Measurements from ENCODE around the gene COMT.
"Not testable (repeated sequence)": the region's sequence is repeated elsewhere in the genome, so short reads cannot be mapped to it uniquely, and the experiment has no call there.

COMT gene

DNA sequence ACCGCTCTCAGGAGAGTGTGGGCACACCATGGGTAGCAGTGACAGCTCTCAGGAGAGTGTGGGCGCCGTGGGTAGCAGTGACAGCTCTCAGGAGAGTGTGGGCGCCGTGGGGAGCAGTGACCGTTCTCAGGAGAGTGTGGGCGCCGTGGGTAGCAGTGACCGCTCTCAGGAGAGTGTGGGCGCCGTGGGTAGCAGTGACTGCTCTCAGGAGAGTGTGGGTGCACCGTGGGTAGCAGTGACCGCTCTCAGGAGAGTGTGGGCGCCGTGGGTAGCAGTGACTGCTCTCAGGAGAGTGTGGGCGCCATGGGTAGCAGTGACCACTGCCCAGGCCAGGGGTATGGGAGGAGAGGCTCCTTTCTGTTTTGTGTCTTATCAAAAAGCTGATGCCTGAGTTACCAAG, 33.7 kb upstream of the COMT start:
- H3K36me3 ChIP-seq (ENCODE audit: control insufficient read depth in 1 of 2, insufficient read depth in 2 of 2, low read length in 2 of 2), result peaks cover 0 to 15% of the 10 kb centered on the region in 2 donors
- not testable (repeated sequence) for H3K9ac ChIP-seq (ENCODE audit: low read depth in 1 of 2, low read length in 2 of 2); H3K27ac ChIP-seq (ENCODE audit: low read depth, low read length); H3K9me3 ChIP-seq (ENCODE audit: control insufficient read depth in 1 of 2, low read length in 2 of 2); H3K27me3 ChIP-seq (ENCODE audit: control insufficient read depth in 1 of 2, insufficient read depth in 2 of 2, low read length in 2 of 2); H3K4me3 ChIP-seq (ENCODE audit: low read depth in 1 of 2, low read length in 2 of 2); H3K4me1 ChIP-seq (ENCODE audit: control insufficient read depth in 1 of 2, insufficient read depth in 2 of 2, low read length in 2 of 2)

- peaks cover 3 to 28% of the 10 kb centered on the region in 2 donors for H3K36me3 ChIP-seq (ENCODE audit: control insufficient read depth in 1 of 2, insufficient read depth in 2 of 2, low read length in 2 of 2)
- H3K27ac ChIP-seq (ENCODE audit: low read depth, low read length), result no peak overlapping the region
- no peak overlapping the region for H3K4me3 ChIP-seq (ENCODE audit: low read depth in 1 of 2, low read length in 2 of 2)
- no peaks in the 10 kb centered on the region for H3K4me1 ChIP-seq (ENCODE audit: control insufficient read depth in 1 of 2, insufficient read depth in 2 of 2, low read length in 2 of 2)
- no peaks in the 10 kb centered on the region for H3K27me3 ChIP-seq (ENCODE audit: control insufficient read depth in 1 of 2, insufficient read depth in 2 of 2, low read length in 2 of 2)
- peak overlapping the region in 1 of 2 donors; percentile 8 for H3K9ac ChIP-seq (ENCODE audit: low read depth in 1 of 2, low read length in 2 of 2)
- no peaks in the 10 kb centered on the region for H3K9me3 ChIP-seq (ENCODE audit: control insufficient read depth in 1 of 2, low read length in 2 of 2)
Observed at GRCh38 chr22:19909350-19910179, 32.0 kb upstream of the COMT start.

DNA sequence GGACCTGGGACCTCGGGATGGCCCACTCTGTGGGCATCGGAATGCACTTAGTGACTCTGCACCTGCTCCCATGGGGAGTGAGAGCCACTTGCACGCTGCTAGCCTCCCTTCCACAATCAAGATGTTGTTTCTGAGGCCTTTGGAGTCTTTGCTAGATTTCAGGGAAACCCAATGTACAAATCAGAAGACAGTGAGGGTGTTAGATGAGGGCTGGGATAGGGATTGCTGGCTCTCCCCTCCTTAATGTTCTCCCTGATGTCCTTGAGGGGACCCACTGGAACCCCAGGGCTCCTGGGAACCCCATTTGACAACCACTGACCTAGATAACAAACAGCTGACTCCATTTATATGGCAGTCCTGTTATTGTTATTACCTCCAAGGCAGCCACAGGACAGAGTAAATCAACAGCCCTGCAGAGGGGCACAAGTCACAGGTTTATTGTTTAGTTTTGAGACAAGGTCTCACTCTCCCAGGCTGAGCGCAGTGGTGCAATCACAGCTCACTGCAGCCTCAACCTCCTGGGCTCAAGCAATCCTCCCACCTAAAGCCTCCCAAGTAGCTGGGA, 31.3 kb upstream of the COMT start:
- H3K27ac ChIP-seq (ENCODE audit: low read depth, low read length), result no peak overlapping the region
- no peaks in the 10 kb centered on the region for H3K27me3 ChIP-seq (ENCODE audit: control insufficient read depth in 1 of 2, insufficient read depth in 2 of 2, low read length in 2 of 2)
- no peak overlapping the region for H3K4me3 ChIP-seq (ENCODE audit: low read depth in 1 of 2, low read length in 2 of 2)
- H3K9ac ChIP-seq (ENCODE audit: low read depth in 1 of 2, low read length in 2 of 2), result no peak overlapping the region
- H3K4me1 ChIP-seq (ENCODE audit: control insufficient read depth in 1 of 2, insufficient read depth in 2 of 2, low read length in 2 of 2), result no peaks in the 10 kb centered on the region
- no peaks in the 10 kb centered on the region for H3K9me3 ChIP-seq (ENCODE audit: control insufficient read depth in 1 of 2, low read length in 2 of 2)
- H3K36me3 ChIP-seq (ENCODE audit: control insufficient read depth in 1 of 2, insufficient read depth in 2 of 2, low read length in 2 of 2), result peaks cover 10 to 35% of the 10 kb centered on the region in 2 donors

DNA sequence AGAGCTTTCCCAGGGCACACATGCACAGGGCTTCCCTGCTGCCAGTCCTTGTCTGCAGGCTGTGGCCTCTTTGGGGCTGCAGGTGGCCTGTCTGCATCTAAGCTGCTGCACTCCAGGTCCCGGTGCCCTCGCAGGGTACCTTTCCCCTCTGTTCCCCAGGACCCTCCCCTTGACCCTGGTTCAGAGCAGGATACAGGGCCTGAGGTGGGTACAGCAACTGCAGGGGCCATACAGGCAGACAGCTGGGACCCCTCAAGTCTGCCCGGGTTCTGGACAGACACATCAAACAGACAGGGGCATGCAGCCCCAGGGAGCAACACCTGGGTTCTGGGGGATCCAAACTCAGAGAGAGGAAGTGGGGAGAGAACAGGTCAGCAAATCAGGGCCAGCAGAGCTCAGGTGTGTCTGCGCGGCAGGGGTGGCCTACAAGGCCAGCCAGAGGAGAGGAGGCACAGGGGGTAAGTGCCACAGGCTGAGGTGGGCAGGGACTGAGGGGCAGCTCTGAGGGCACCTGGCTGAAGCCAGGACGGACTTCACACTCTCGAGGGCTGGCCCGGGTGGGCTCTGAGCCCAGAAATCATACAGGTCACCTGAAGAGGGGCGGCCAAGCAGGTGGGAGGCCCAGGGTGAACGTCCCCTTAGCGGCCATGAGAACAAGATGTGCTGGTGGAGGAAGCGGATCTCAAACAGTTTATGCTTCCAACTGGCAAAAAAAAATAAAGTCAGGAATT, 29.9 kb upstream of the COMT start:
- Histone ChIP-seq H3K27me3 (ENCODE audit: control insufficient read depth in 1 of 2, insufficient read depth in 2 of 2, low read length in 2 of 2) (no peaks in the 10 kb centered on the region), H3K27ac (ENCODE audit: low read depth, low read length) (no peak overlapping the region), H3K9ac (ENCODE audit: low read depth in 1 of 2, low read length in 2 of 2) (no peak overlapping the region), H3K4me1 (ENCODE audit: control insufficient read depth in 1 of 2, insufficient read depth in 2 of 2, low read length in 2 of 2) (peaks cover 0 to 4% of the 10 kb centered on the region in 2 donors), H3K4me3 (ENCODE audit: low read depth in 1 of 2, low read length in 2 of 2) (no peak overlapping the region), H3K36me3 (ENCODE audit: control insufficient read depth in 1 of 2, insufficient read depth in 2 of 2, low read length in 2 of 2) (peaks cover 16 to 45% of the 10 kb centered on the region in 2 donors), H3K9me3 (ENCODE audit: control insufficient read depth in 1 of 2, low read length in 2 of 2) (no peaks in the 10 kb centered on the region)

DNA sequence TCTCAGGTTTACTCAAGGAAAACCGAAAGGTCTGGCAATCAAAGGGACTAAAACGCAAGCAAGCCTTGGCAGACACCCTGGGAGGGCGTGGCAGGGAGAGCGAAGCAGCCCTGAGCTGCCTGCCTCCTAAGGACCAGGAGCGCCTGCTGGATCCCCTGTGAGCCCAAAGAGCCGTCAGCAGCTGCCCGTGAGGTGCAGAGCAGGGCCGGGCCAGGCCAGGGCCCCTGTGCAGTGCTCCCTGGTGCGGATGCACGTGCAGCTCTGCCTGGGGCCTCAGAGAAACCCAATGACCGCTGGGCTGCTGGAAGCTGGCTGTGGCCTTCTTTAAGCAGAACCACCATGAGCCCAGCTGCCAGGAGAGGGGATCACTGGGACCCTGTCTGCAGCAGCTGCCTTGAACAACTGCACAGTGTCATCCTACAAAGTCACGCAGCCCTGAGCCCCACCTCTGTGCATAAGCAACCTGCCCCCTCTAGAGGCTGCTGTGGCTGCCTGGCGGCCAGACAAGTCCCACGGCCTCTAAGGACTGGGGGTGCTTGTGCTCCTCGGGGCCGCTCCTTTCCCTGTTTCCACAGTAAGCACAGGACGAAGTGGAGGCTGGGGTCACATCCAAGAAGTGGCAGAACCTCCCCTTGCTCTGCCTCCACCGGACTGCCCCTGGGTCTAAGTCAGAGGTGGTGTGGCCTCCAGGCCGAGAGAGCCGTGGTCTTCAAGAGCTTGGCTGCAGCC, 29.1 kb upstream of the COMT start:
- no peaks in the 10 kb centered on the region for H3K27me3 ChIP-seq (ENCODE audit: control insufficient read depth in 1 of 2, insufficient read depth in 2 of 2, low read length in 2 of 2)
- H3K9me3 ChIP-seq (ENCODE audit: control insufficient read depth in 1 of 2, low read length in 2 of 2), result no peaks in the 10 kb centered on the region
- H3K4me3 ChIP-seq (ENCODE audit: low read depth in 1 of 2, low read length in 2 of 2), result no peak overlapping the region
- H3K36me3 ChIP-seq (ENCODE audit: control insufficient read depth in 1 of 2, insufficient read depth in 2 of 2, low read length in 2 of 2), result peaks cover 16 to 49% of the 10 kb centered on the region in 2 donors
- H3K4me1 ChIP-seq (ENCODE audit: control insufficient read depth in 1 of 2, insufficient read depth in 2 of 2, low read length in 2 of 2), result peaks cover 0 to 4% of the 10 kb centered on the region in 2 donors
- H3K27ac ChIP-seq (ENCODE audit: low read depth, low read length), result no peak overlapping the region
- H3K9ac ChIP-seq (ENCODE audit: low read depth in 1 of 2, low read length in 2 of 2), result no peak overlapping the region

DNA sequence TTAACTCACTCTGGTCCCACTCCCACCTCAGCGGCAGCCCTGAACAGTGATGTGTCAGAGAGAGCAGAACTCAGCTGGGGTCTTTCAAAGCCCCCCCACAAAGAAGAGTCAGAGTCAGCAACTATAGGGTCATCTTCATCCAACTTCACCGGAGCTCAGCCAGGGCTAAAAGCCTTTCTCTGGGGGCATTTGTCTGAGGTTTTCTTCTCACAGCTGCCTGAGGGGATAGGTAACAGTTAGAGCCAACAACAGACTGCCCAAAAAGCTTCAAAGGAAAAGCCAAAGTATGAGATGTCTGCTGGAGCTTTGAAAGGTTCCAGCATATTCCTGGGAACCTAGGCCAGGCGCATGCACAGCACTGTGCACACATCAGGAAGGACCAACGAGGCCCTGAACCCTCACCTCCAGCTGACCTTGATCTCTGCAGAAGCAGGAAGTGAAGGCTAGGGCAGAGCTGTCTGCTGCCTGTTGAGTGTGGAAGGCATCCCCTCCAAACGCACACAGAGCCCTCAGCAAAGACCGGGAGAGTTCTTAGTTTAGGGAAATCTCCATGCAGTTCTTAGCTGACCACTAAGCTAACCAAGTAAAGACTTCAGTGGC, 28.1 kb upstream of the COMT start:
- Histone ChIP-seq H3K27me3 (ENCODE audit: control insufficient read depth in 1 of 2, insufficient read depth in 2 of 2, low read length in 2 of 2) (no peaks in the 10 kb centered on the region), H3K9ac (ENCODE audit: low read depth in 1 of 2, low read length in 2 of 2) (no peak overlapping the region), H3K4me3 (ENCODE audit: low read depth in 1 of 2, low read length in 2 of 2) (no peak overlapping the region), H3K27ac (ENCODE audit: low read depth, low read length) (no peak overlapping the region), H3K36me3 (ENCODE audit: control insufficient read depth in 1 of 2, insufficient read depth in 2 of 2, low read length in 2 of 2) (peaks cover 20 to 56% of the 10 kb centered on the region in 2 donors), H3K4me1 (ENCODE audit: control insufficient read depth in 1 of 2, insufficient read depth in 2 of 2, low read length in 2 of 2) (peaks cover 0 to 4% of the 10 kb centered on the region in 2 donors), H3K9me3 (ENCODE audit: control insufficient read depth in 1 of 2, low read length in 2 of 2) (no peaks in the 10 kb centered on the region)

GRCh38 chr22:19914201-19914943, 27.2 kb upstream of the COMT start:
- no peaks in the 10 kb centered on the region for H3K9me3 ChIP-seq (ENCODE audit: control insufficient read depth in 1 of 2, low read length in 2 of 2)
- H3K27ac ChIP-seq (ENCODE audit: low read depth, low read length), result no peak overlapping the region
- H3K27me3 ChIP-seq (ENCODE audit: control insufficient read depth in 1 of 2, insufficient read depth in 2 of 2, low read length in 2 of 2), result no peaks in the 10 kb centered on the region
- H3K36me3 ChIP-seq (ENCODE audit: control insufficient read depth in 1 of 2, insufficient read depth in 2 of 2, low read length in 2 of 2), result peaks cover 23 to 56% of the 10 kb centered on the region in 2 donors
- H3K9ac ChIP-seq (ENCODE audit: low read depth in 1 of 2, low read length in 2 of 2), result no peak overlapping the region
- H3K4me3 ChIP-seq (ENCODE audit: low read depth in 1 of 2, low read length in 2 of 2), result no peak overlapping the region
- peaks cover 0 to 4% of the 10 kb centered on the region in 2 donors for H3K4me1 ChIP-seq (ENCODE audit: control insufficient read depth in 1 of 2, insufficient read depth in 2 of 2, low read length in 2 of 2)

DNA sequence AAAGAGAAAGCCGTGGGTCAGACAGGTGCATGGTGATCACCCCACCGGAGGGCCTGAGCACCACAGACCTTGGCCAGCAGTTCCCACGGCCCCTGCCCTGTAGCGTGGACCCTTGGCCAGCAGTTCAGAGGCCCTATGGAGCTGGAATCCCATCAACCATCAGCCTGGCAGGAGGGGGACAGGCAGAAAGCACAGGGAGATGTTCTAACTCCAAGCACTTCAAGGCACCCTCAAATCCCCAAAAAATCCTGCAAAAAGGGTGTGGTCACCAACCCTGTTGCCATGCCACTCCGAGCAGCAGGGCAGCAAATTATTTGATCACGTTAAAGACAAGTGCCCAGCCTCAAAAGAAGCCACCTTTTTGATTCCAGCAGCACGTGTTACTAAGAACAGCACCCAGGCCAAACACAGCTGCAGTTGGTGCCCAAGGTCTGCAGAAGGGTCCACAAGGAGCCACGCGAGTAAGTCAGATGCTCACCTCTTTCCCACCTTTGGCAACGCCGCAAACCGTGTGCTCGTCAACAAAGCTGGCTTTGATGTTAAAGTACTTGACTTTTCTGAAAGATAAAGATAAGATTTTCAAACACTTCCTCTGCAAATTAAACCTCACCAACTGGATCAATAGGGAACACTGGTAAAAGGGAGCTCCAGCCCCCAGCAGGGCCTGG, 26.2 kb upstream of the COMT start:
- H3K36me3 ChIP-seq (ENCODE audit: control insufficient read depth in 1 of 2, insufficient read depth in 2 of 2, low read length in 2 of 2), result peaks cover 23 to 56% of the 10 kb centered on the region in 2 donors
- H3K4me1 ChIP-seq (ENCODE audit: control insufficient read depth in 1 of 2, insufficient read depth in 2 of 2, low read length in 2 of 2), result peaks cover 0 to 4% of the 10 kb centered on the region in 2 donors
- no peak overlapping the region for H3K9ac ChIP-seq (ENCODE audit: low read depth in 1 of 2, low read length in 2 of 2)
- no peaks in the 10 kb centered on the region for H3K27me3 ChIP-seq (ENCODE audit: control insufficient read depth in 1 of 2, insufficient read depth in 2 of 2, low read length in 2 of 2)
- H3K27ac ChIP-seq (ENCODE audit: low read depth, low read length), result no peak overlapping the region
- no peak overlapping the region for H3K4me3 ChIP-seq (ENCODE audit: low read depth in 1 of 2, low read length in 2 of 2)
- no peaks in the 10 kb centered on the region for H3K9me3 ChIP-seq (ENCODE audit: control insufficient read depth in 1 of 2, low read length in 2 of 2)

- Histone ChIP-seq H3K27ac (ENCODE audit: low read depth, low read length) (no peak overlapping the region), H3K27me3 (ENCODE audit: control insufficient read depth in 1 of 2, insufficient read depth in 2 of 2, low read length in 2 of 2) (no peaks in the 10 kb centered on the region), H3K36me3 (ENCODE audit: control insufficient read depth in 1 of 2, insufficient read depth in 2 of 2, low read length in 2 of 2) (peaks cover 23 to 56% of the 10 kb centered on the region in 2 donors), H3K9me3 (ENCODE audit: control insufficient read depth in 1 of 2, low read length in 2 of 2) (no peaks in the 10 kb centered on the region), H3K4me3 (ENCODE audit: low read depth in 1 of 2, low read length in 2 of 2) (no peak overlapping the region), H3K9ac (ENCODE audit: low read depth in 1 of 2, low read length in 2 of 2) (no peak overlapping the region), H3K4me1 (ENCODE audit: control insufficient read depth in 1 of 2, insufficient read depth in 2 of 2, low read length in 2 of 2) (peaks cover 0 to 4% of the 10 kb centered on the region in 2 donors)
Observed at GRCh38 chr22:19916006-19916405, 25.6 kb upstream of the COMT start.
